OCI-LY1 (cell line): ENCODE measurements around the gene SEMA6B.
A peak's percentile ranks its signal among the peaks of the same experiment; 100 is the strongest.

ENCODE experiments used
- CTCF ChIP-seq: fragments of 200-600 bp; sonication (generic), shearing (Covaris generic); IDR thresholded peaks from 2 replicates; pipeline ENCODE4 v1.5.1; 2017; ENCODE audit warnings: mild to moderate bottlenecking, antibody characterized with exemption, low read length, moderate library complexity, mixed read lengths
- EZH2 ChIP-seq: fragments of 200-600 bp; sonication (generic), shearing (Covaris generic); IDR thresholded peaks from 2 replicates; pipeline ENCODE4 v1.8.0; 2017; ENCODE audit warnings: borderline replicate concordance, mixed run types, mild to moderate bottlenecking, antibody characterized with exemption, low read length, moderate library complexity, mixed read lengths

GRCh38 chr19:4576016-4576933 is 16.8 kb upstream of the SEMA6B start:
- TF ChIP-seq CTCF (peak; percentile 76), EZH2 (no peak)
